ENCODE measurements around the gene ATP6V1B1.

Gene ATP6V1B1

DNA sequence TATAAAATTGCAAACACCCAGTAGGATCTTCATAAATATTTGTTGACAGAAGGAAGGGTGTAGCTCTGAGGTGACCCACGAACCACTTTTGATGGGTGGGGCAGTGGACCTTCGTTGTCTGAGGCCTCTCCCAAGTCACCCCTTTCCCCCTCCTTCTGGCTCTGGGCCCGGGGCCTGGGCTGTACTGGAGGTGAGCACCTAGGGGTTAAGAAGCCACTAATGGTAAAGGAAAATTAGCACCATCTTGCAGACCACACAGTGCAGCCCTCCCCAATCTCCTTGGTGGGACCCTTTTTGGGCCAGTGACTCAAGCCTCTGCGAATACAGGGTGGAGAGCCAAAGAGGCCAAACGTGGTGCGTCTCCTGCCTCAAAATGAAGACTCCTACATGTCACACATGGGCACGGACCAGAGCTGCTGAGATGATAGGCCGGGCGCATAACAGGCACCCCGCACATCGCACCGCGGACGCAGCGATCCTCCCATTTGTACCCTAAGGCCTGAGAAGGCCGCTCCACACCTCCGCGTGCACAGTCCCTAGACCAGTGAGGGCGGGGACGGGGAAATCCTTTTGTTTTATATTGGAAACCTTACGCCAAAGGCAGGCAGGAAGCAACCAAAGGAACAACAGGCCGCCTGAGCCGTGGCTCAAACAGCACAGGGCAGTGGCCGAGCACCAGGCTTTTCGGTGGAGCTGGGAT lies 31.9 kb upstream of the ATP6V1B1 start:
- TF ChIP-seq REST (IDR thresholded peaks at IDR 0.05; ENCODE audit: low read depth) = no peak
- TF ChIP-seq ZBTB7A (IDR thresholded peaks at IDR 0.05; ENCODE audit: low read depth) = no peak
- no peak for TF ChIP-seq CREB1 (IDR thresholded peaks at IDR 0.05; ENCODE audit: low read depth)
- no peak for TF ChIP-seq EGR1 (IDR thresholded peaks at IDR 0.05)
- TF ChIP-seq TAF1 (IDR thresholded peaks at IDR 0.05; ENCODE audit: low read depth) = no peak
- no peak for TF ChIP-seq YY1 (IDR thresholded peaks at IDR 0.05; ENCODE audit: low read depth)
- TF ChIP-seq RAD21 (IDR thresholded peaks at IDR 0.05; ENCODE audit: low read depth) = no peak
- no peak for TF ChIP-seq EP300 (IDR thresholded peaks at IDR 0.05; ENCODE audit: borderline replicate concordance)
- no peak for TF ChIP-seq TCF12 (IDR thresholded peaks at IDR 0.05; ENCODE audit: low read depth)
- no peak for TF ChIP-seq FOXM1 (IDR thresholded peaks at IDR 0.05; ENCODE audit: borderline replicate concordance, low read depth)
- TF ChIP-seq, protein P1, sequence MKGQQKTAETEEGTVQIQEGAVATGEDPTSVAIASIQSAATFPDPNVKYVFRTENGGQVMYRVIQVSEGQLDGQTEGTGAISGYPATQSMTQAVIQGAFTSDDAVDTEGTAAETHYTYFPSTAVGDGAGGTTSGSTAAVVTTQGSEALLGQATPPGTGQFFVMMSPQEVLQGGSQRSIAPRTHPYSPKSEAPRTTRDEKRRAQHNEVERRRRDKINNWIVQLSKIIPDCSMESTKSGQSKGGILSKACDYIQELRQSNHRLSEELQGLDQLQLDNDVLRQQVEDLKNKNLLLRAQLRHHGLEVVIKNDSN (IDR thresholded peaks at IDR 0.05) = no peak
- TF ChIP-seq MAX (IDR thresholded peaks at IDR 0.05) = no peak
- no peak for TF ChIP-seq NFIC (IDR thresholded peaks at IDR 0.05)
- no peak for TF ChIP-seq TEAD4 (IDR thresholded peaks at IDR 0.05)
- no peak for TF ChIP-seq CEBPB (IDR thresholded peaks at IDR 0.05)

DNA sequence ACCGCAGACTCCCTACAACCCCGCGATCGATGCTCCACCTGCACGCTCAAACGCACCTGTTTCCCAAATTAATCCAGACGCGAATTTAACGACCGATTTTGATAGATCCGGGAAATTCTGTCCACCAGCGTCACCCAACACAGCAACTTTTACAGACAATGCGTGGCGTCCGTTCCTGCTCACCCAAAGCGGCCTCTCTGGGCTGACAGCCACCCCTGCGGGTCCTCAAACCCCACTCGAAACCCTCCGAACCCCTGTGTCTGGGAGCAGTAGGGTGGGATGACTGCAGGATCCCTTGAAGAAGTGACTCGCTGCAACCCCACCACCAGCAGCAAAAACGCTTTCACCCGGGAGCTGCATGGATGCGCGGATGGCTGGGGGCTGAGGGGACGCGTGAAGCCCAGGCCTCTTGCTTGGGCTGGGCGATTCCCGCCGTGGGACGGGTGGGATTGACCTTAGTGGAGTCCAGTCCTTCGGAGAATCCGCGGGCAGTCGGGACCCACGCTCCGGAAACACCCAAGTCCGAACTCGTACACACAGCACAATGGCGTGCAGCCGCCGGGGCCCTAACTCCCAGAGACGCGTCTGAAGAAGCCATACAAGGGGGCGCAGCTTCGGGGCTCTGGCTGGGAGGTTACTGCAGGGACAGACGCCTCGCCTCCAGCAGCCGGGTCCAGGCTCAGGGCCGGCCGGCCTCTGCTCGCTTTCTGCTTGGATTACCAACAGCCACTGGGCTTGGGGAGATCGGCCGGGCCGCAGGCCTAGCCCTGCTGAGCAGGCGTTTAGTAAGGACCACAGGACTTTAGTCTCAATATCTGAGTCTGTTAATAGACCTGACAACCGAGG lies 31.1 kb upstream of the ATP6V1B1 start:
- TF ChIP-seq CREB1 (IDR thresholded peaks at IDR 0.05; ENCODE audit: low read depth) (no peak), RAD21 (IDR thresholded peaks at IDR 0.05; ENCODE audit: low read depth) (no peak), YY1 (IDR thresholded peaks at IDR 0.05; ENCODE audit: low read depth) (no peak), ZBTB7A (IDR thresholded peaks at IDR 0.05; ENCODE audit: low read depth) (no peak), EGR1 (IDR thresholded peaks at IDR 0.05) (no peak), TEAD4 (IDR thresholded peaks at IDR 0.05) (no peak), REST (IDR thresholded peaks at IDR 0.05; ENCODE audit: low read depth) (no peak), MAX (IDR thresholded peaks at IDR 0.05) (no peak), TAF1 (IDR thresholded peaks at IDR 0.05; ENCODE audit: low read depth) (no peak), TCF12 (IDR thresholded peaks at IDR 0.05; ENCODE audit: low read depth) (no peak), NFIC (IDR thresholded peaks at IDR 0.05) (no peak), CEBPB (IDR thresholded peaks at IDR 0.05) (no peak), EP300 (IDR thresholded peaks at IDR 0.05; ENCODE audit: borderline replicate concordance) (no peak), FOXM1 (IDR thresholded peaks at IDR 0.05; ENCODE audit: borderline replicate concordance, low read depth) (no peak)
- TF ChIP-seq, protein P1 (IDR thresholded peaks at IDR 0.05) = no peak

DNA sequence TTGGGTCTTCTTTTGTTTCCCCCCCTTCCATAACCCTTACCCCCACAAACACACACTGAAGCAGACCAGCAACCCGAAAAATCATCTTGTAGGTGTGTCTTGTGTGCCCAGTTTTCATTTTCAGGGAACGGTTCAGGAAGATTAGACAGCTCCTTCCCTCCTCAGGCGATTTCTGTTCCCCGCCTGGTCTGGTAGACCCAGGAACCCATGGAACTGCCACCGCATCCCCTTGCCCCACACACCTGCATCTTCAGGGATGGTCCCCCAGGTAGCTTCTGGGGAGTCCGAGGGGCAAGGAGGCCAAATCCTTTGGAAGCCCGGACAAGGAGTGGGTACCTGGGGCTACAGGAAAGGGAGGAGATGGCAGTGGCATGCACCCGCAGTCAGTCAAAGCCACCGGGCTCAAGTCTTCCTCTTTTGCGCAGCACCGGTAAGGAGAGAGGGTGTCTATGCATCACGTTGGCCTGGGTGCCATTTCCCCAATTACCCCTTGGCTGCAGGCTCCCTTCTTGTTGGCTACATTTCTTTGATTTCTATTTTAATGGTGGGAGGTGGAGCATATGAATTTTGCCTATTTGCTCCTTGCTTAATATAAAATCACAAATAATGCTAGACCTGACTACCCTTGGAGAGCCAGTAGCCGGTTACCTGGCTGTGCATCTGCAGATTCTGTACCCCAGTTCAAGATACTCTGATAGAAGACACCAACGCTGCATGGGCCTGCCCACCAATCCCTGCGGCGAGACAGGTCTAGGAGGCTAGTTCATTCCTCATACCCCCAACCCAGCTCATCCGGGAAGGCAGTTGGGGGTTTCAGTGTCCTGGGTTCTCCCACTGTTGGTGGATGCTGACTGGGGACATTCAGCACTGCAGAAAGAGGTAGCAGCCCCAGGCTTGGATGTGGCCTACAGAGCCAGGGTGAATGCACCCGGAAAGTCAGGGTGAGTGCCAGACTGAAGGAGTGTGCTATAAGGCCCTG lies 30.0 kb upstream of the ATP6V1B1 start:
- no peak for TF ChIP-seq EGR1 (IDR thresholded peaks at IDR 0.05)

DNA sequence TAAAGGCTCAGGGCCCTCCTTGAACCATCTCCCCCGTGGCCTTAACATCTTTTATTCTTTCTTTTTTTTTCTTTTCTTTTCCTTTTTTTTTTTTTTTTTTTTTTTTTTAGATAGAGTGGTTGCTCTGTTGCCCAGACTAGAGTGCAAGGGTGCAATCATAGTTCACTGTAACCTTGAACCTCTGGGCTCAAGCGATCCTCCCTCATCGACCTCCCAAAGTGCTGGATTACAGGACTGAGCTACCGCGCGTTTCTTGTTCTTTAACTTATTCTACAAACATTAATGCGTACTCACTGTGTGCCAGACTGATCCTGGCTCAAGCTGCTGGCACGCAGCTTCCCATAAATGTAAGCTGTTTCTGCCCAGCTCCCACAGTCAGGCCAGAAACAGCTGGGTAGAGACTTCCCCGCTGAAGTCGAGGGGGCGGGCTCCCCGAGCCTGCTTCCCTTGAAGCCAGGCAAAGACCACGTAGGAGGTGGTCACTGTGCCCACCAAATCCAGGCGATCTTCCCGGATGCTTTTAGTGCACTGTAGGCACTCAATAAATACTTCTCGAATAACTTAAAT lies 29.2 kb upstream of the ATP6V1B1 start:
- TF ChIP-seq REST (IDR thresholded peaks at IDR 0.05; ENCODE audit: low read depth) (no peak), RAD21 (IDR thresholded peaks at IDR 0.05; ENCODE audit: low read depth) (no peak), EGR1 (IDR thresholded peaks at IDR 0.05) (no peak), TCF12 (IDR thresholded peaks at IDR 0.05; ENCODE audit: low read depth) (no peak), MAX (IDR thresholded peaks at IDR 0.05) (no peak), FOXM1 (IDR thresholded peaks at IDR 0.05; ENCODE audit: borderline replicate concordance, low read depth) (no peak), ZBTB7A (IDR thresholded peaks at IDR 0.05; ENCODE audit: low read depth) (no peak), CEBPB (IDR thresholded peaks at IDR 0.05) (no peak), YY1 (IDR thresholded peaks at IDR 0.05; ENCODE audit: low read depth) (no peak), TAF1 (IDR thresholded peaks at IDR 0.05; ENCODE audit: low read depth) (no peak)
- TF ChIP-seq, protein P1 (IDR thresholded peaks at IDR 0.05) = no peak
